ENCODE results near the gene HIGD2A.

HIGD2A gene

GRCh38 chr5:176379881-176380280, 8.7 kb upstream of the HIGD2A start:
- H3K4ac ChIP-seq (ENCODE audit: low read depth in 1 of 2, low read length in 2 of 2): no peak overlapping the region
- no peak overlapping the region for H3K23ac ChIP-seq (ENCODE audit: low read length in 2 of 2)
- 87% methylated on average over 3 of the region's 3 CpGs for WGBS
- H3K4me1 ChIP-seq (ENCODE audit: control insufficient read depth, insufficient read depth, low read depth, low read length): no peaks in the 10 kb centered on the region
- no peak overlapping the region for H2BK12ac ChIP-seq (ENCODE audit: low read length in 2 of 2)
- H4K8ac ChIP-seq (ENCODE audit: low read length): no peak overlapping the region
- no peak overlapping the region for H4K91ac ChIP-seq (ENCODE audit: low read length)
- H3K4me2 ChIP-seq (ENCODE audit: low read length, poor library complexity, severe bottlenecking): no peak overlapping the region
- H3K9ac ChIP-seq (ENCODE audit: low read length): no peak overlapping the region
- no peak overlapping the region for H3K14ac ChIP-seq (ENCODE audit: low read length in 2 of 2)
- peaks cover 37 to 62% of the 10 kb centered on the region in 2 experiments for H3K36me3 ChIP-seq (ENCODE audit: control insufficient read depth in 1 of 2, insufficient read depth in 2 of 2, low read depth in 1 of 2, low read length in 2 of 2)
- no peak overlapping the region for H3K18ac ChIP-seq (ENCODE audit: low read depth in 1 of 2, low read length in 2 of 2)
- H3K27me3 ChIP-seq (ENCODE audit: control insufficient read depth in 1 of 2, insufficient read depth in 1 of 2, low read length in 2 of 2): no peaks in the 10 kb centered on the region
- H2AFZ ChIP-seq (ENCODE audit: low read depth, low read length): no peak overlapping the region
- no peak overlapping the region for H2BK15ac ChIP-seq (ENCODE audit: low read depth, poor library complexity, severe bottlenecking)
- no peak for DNase-seq
- no peaks in the 10 kb centered on the region for H3K9me3 ChIP-seq (ENCODE audit: control insufficient read depth, low read length)
- H3K27ac ChIP-seq (ENCODE audit: low read length, poor library complexity, severe bottlenecking): no peak overlapping the region
- H2BK120ac ChIP-seq (ENCODE audit: low read depth, low read length): no peak overlapping the region
- H2AK5ac ChIP-seq (ENCODE audit: low read length, severe bottlenecking): no peak overlapping the region
- H2BK5ac ChIP-seq (ENCODE audit: low read depth, low read length, poor library complexity, severe bottlenecking): no peak overlapping the region
- peaks cover 29% of the 10 kb centered on the region for H3K79me1 ChIP-seq (replicated peaks; ENCODE audit: low read length, poor library complexity, severe bottlenecking)
- no peak overlapping the region for H3K4me3 ChIP-seq (ENCODE audit: insufficient read depth in 1 of 2, low read depth in 1 of 2, low read length in 2 of 2)

- WGBS: 90% methylated on average over 3 of the region's 3 CpGs
- H3K9me3 ChIP-seq (ENCODE audit: control insufficient read depth, low read length): no peaks in the 10 kb centered on the region
- H2BK120ac ChIP-seq (ENCODE audit: low read depth, low read length): no peak overlapping the region
- peaks cover 45 to 72% of the 10 kb centered on the region in 2 experiments for H3K36me3 ChIP-seq (ENCODE audit: control insufficient read depth in 1 of 2, insufficient read depth in 2 of 2, low read depth in 1 of 2, low read length in 2 of 2)
- no peak overlapping the region for H2AK5ac ChIP-seq (ENCODE audit: low read length, severe bottlenecking)
- no peak overlapping the region for H3K18ac ChIP-seq (ENCODE audit: low read depth in 1 of 2, low read length in 2 of 2)
- H3K23ac ChIP-seq (ENCODE audit: low read length in 2 of 2): no peak overlapping the region
- H2BK12ac ChIP-seq (ENCODE audit: low read length in 2 of 2): no peak overlapping the region
- H2BK15ac ChIP-seq (ENCODE audit: low read depth, poor library complexity, severe bottlenecking): no peak overlapping the region
- peaks cover 37% of the 10 kb centered on the region for H3K79me1 ChIP-seq (replicated peaks; ENCODE audit: low read length, poor library complexity, severe bottlenecking)
- no peak overlapping the region for H2AFZ ChIP-seq (ENCODE audit: low read depth, low read length)
- no peak overlapping the region for H4K8ac ChIP-seq (ENCODE audit: low read length)
- no peak overlapping the region for H3K4ac ChIP-seq (ENCODE audit: low read depth in 1 of 2, low read length in 2 of 2)
- no peak overlapping the region for H3K4me2 ChIP-seq (ENCODE audit: low read length, poor library complexity, severe bottlenecking)
- no peak overlapping the region for H2BK5ac ChIP-seq (ENCODE audit: low read depth, low read length, poor library complexity, severe bottlenecking)
- no peak overlapping the region for H4K91ac ChIP-seq (ENCODE audit: low read length)
- no peak overlapping the region for H3K9ac ChIP-seq (ENCODE audit: low read length)
- no peak overlapping the region for H3K4me3 ChIP-seq (ENCODE audit: insufficient read depth in 1 of 2, low read depth in 1 of 2, low read length in 2 of 2)
- H3K14ac ChIP-seq (ENCODE audit: low read length in 2 of 2): no peak overlapping the region
- H3K27ac ChIP-seq (ENCODE audit: low read length, poor library complexity, severe bottlenecking): no peak overlapping the region
- H3K27me3 ChIP-seq (ENCODE audit: control insufficient read depth in 1 of 2, insufficient read depth in 1 of 2, low read length in 2 of 2): no peaks in the 10 kb centered on the region
- no peaks in the 10 kb centered on the region for H3K4me1 ChIP-seq (ENCODE audit: control insufficient read depth, insufficient read depth, low read depth, low read length)
- DNase-seq: no peak
These were observed 7.1 kb upstream of the HIGD2A start for GRCh38 chr5:176381423-176381822.

- H4K8ac ChIP-seq (ENCODE audit: low read length): no peak overlapping the region
- no peak overlapping the region for H3K9ac ChIP-seq (ENCODE audit: low read length)
- H2BK5ac ChIP-seq (ENCODE audit: low read depth, low read length, poor library complexity, severe bottlenecking): no peak overlapping the region
- peaks cover 3% of the 10 kb centered on the region for H3K4me1 ChIP-seq (ENCODE audit: control insufficient read depth, insufficient read depth, low read depth, low read length)
- H3K4me2 ChIP-seq (ENCODE audit: low read length, poor library complexity, severe bottlenecking): no peak overlapping the region
- H3K4ac ChIP-seq (ENCODE audit: low read depth in 1 of 2, low read length in 2 of 2): no peak overlapping the region
- no peaks in the 10 kb centered on the region for H3K9me3 ChIP-seq (ENCODE audit: control insufficient read depth, low read length)
- no peak overlapping the region for H2AFZ ChIP-seq (ENCODE audit: low read depth, low read length)
- H2BK15ac ChIP-seq (ENCODE audit: low read depth, poor library complexity, severe bottlenecking): no peak overlapping the region
- H2BK120ac ChIP-seq (ENCODE audit: low read depth, low read length): no peak overlapping the region
- DNase-seq: no peak
- 98% methylated on average over 3 of the region's 3 CpGs for WGBS
- no peaks in the 10 kb centered on the region for H3K27me3 ChIP-seq (ENCODE audit: control insufficient read depth in 1 of 2, insufficient read depth in 1 of 2, low read length in 2 of 2)
- H3K14ac ChIP-seq (ENCODE audit: low read length in 2 of 2): no peak overlapping the region
- no peak overlapping the region for H3K23ac ChIP-seq (ENCODE audit: low read length in 2 of 2)
- H2BK12ac ChIP-seq (ENCODE audit: low read length in 2 of 2): no peak overlapping the region
- H3K36me3 ChIP-seq (ENCODE audit: control insufficient read depth in 1 of 2, insufficient read depth in 2 of 2, low read depth in 1 of 2, low read length in 2 of 2): peaks cover 45 to 74% of the 10 kb centered on the region in 2 experiments
- H3K79me1 ChIP-seq (replicated peaks; ENCODE audit: low read length, poor library complexity, severe bottlenecking): peaks cover 36% of the 10 kb centered on the region
- no peak overlapping the region for H4K91ac ChIP-seq (ENCODE audit: low read length)
- no peak overlapping the region for H3K4me3 ChIP-seq (ENCODE audit: insufficient read depth in 1 of 2, low read depth in 1 of 2, low read length in 2 of 2)
- H3K27ac ChIP-seq (ENCODE audit: low read length, poor library complexity, severe bottlenecking): no peak overlapping the region
- H3K18ac ChIP-seq (ENCODE audit: low read depth in 1 of 2, low read length in 2 of 2): no peak overlapping the region
- H2AK5ac ChIP-seq (ENCODE audit: low read length, severe bottlenecking): no peak overlapping the region
These were observed 6.6 kb upstream of the HIGD2A start for GRCh38 chr5:176381979-176382378.

GRCh38 chr5:176382721-176383120, 5.8 kb upstream of the HIGD2A start:
- no peak overlapping the region for H3K27ac ChIP-seq (ENCODE audit: low read length, poor library complexity, severe bottlenecking)
- H3K27me3 ChIP-seq (ENCODE audit: control insufficient read depth in 1 of 2, insufficient read depth in 1 of 2, low read length in 2 of 2): no peaks in the 10 kb centered on the region
- H3K18ac ChIP-seq (ENCODE audit: low read depth in 1 of 2, low read length in 2 of 2): no peak overlapping the region
- H3K9me3 ChIP-seq (ENCODE audit: control insufficient read depth, low read length): no peaks in the 10 kb centered on the region
- 100% methylated on average over 3 of the region's 3 CpGs for WGBS
- H4K91ac ChIP-seq (ENCODE audit: low read length): no peak overlapping the region
- H3K79me1 ChIP-seq (replicated peaks; ENCODE audit: low read length, poor library complexity, severe bottlenecking): peaks cover 35% of the 10 kb centered on the region
- peaks cover 5% of the 10 kb centered on the region for H3K4me1 ChIP-seq (ENCODE audit: control insufficient read depth, insufficient read depth, low read depth, low read length)
- no peak overlapping the region for H2BK5ac ChIP-seq (ENCODE audit: low read depth, low read length, poor library complexity, severe bottlenecking)
- H4K8ac ChIP-seq (ENCODE audit: low read length): no peak overlapping the region
- H2BK120ac ChIP-seq (ENCODE audit: low read depth, low read length): no peak overlapping the region
- no peak for DNase-seq
- H3K14ac ChIP-seq (ENCODE audit: low read length in 2 of 2): no peak overlapping the region
- H2BK15ac ChIP-seq (ENCODE audit: low read depth, poor library complexity, severe bottlenecking): no peak overlapping the region
- peaks cover 45 to 70% of the 10 kb centered on the region in 2 experiments for H3K36me3 ChIP-seq (ENCODE audit: control insufficient read depth in 1 of 2, insufficient read depth in 2 of 2, low read depth in 1 of 2, low read length in 2 of 2)
- no peak overlapping the region for H3K4me3 ChIP-seq (ENCODE audit: insufficient read depth in 1 of 2, low read depth in 1 of 2, low read length in 2 of 2)
- H3K9ac ChIP-seq (ENCODE audit: low read length): no peak overlapping the region
- no peak overlapping the region for H2BK12ac ChIP-seq (ENCODE audit: low read length in 2 of 2)
- no peak overlapping the region for H3K23ac ChIP-seq (ENCODE audit: low read length in 2 of 2)
- no peak overlapping the region for H3K4ac ChIP-seq (ENCODE audit: low read depth in 1 of 2, low read length in 2 of 2)
- H2AFZ ChIP-seq (ENCODE audit: low read depth, low read length): no peak overlapping the region
- H2AK5ac ChIP-seq (ENCODE audit: low read length, severe bottlenecking): no peak overlapping the region
- no peak overlapping the region for H3K4me2 ChIP-seq (ENCODE audit: low read length, poor library complexity, severe bottlenecking)

All from mesenchymal stem cell (in vitro differentiated cells and primary cell).